HepG2 (cell line): ENCODE data around the gene HTRA3. TPM values are rescaled to one million over a fixed set of nuclear protein-coding genes. Genes with fewer than 3 reads are reported as not detected.

Experiments
- ATAC-seq: fragments of 200-7000 bp; cut with Tn5 transposase; 3 replicates; pipeline ENCODE4 v1.9.1; 2020; ENCODE audit warnings: mild to moderate bottlenecking, moderate library complexity
- BruUV-seq: library from RNA; stranded (reverse); fragments of 400-500 nt; replicated peaks from 2 replicates; lab custom pipeline; 2021; lab: Mats Ljungman, UMichigan
- CTCF ChIA-PET: fragments of 300-600 bp; formaldehyde crosslinking; extraction: SDS; loops from one replicate; lab custom pipeline; 2021; ENCODE audit warnings: low total read pairs, inconsistent platforms, low intra/inter-chr PET ratio; lab: Yijun Ruan, JAX
- POLR2A ChIA-PET: fragments of 350-600 bp; sonication (Branson Sonifier 250); formaldehyde crosslinking; loops from one replicate; lab custom pipeline; 2020; ENCODE audit warnings: antibody characterized with exemption, inconsistent platforms; lab: Yijun Ruan, JAX
- DNase-seq: peaks from one replicate; pipeline ENCODE4 v3.0.0-alpha.2; 2015; ENCODE audit warnings: low spot score
- FAIRE-seq: peaks from 3 replicates; lab custom pipeline; 2011; peaks lifted over from hg19 to GRCh38; lab: Jason Lieb, UNC
- H2AFZ ChIP-seq: one replicate; pipeline ENCODE4 v1.6.1; 2011; ENCODE audit warnings: low read length, inconsistent platforms
- H3K27ac ChIP-seq: fragments of 300-600 bp; 3 replicates; pipeline ENCODE4 v1.8.0; 2011; ENCODE audit warnings: mixed run types, mild to moderate bottlenecking, mixed read lengths, low read length, inconsistent platforms; ENCODE audit not compliant: insufficient read depth; ENCODE audit errors: extremely low read length
- H3K27me3 ChIP-seq, 2 experiments: fragments of 200-600 bp in 1 of 2; 2 replicates in 1 of 2; 3 replicates in 1 of 2; pipeline versions ENCODE4 v1.6.0 to v1.8.0; 2011; ENCODE audit warnings: low read length in 2 of 2, mild to moderate bottlenecking in 2 of 2, moderate library complexity in 2 of 2, inconsistent platforms in 1 of 2; ENCODE audit not compliant: insufficient read depth in 2 of 2, control insufficient read depth in 1 of 2
- H3K36me3 ChIP-seq, 2 experiments: fragments of 200-600 bp in 1 of 2; replicated peaks in 1 of 2; 2 replicates in 1 of 2; 3 replicates in 1 of 2; pipeline versions ENCODE4 v1.5.1 to v1.8.0; 2011; ENCODE audit warnings: low read length in 2 of 2, inconsistent platforms in 1 of 2; ENCODE audit not compliant: insufficient read depth in 2 of 2, control insufficient read depth in 1 of 2
- H3K4me1 ChIP-seq: 2 replicates; pipeline ENCODE4 v1.5.1; 2012; ENCODE audit warnings: low read length, inconsistent platforms; ENCODE audit not compliant: insufficient read depth
- H3K4me2 ChIP-seq: 2 replicates; pipeline ENCODE4 v1.6.0; 2011; ENCODE audit warnings: low read depth, low read length, inconsistent platforms
- H3K4me3 ChIP-seq, 3 experiments: fragments of 200-600 bp in 1 of 3; sonication (generic), shearing (Covaris generic) in 1 of 3; replicated peaks in 1 of 3; 2 replicates each; pipeline ENCODE4 v1.5.1; 2011 to 2016; ENCODE audit warnings: low read length in 3 of 3, inconsistent platforms in 2 of 3, low read depth in 2 of 3, mild to moderate bottlenecking in 2 of 3, control low read depth in 1 of 3, mixed read lengths in 1 of 3; ENCODE audit not compliant: insufficient read depth in 1 of 3
- H3K79me2 ChIP-seq: one replicate; pipeline ENCODE4 v1.6.1; 2011; ENCODE audit warnings: low read length, inconsistent platforms; ENCODE audit not compliant: insufficient read depth
- H3K9ac ChIP-seq: 2 replicates; pipeline ENCODE4 v1.6.0; 2011; ENCODE audit warnings: mild to moderate bottlenecking, low read depth, low read length, inconsistent platforms; ENCODE audit not compliant: insufficient read depth
- H3K9me3 ChIP-seq: 2 replicates; pipeline ENCODE4 v1.5.1; 2012; ENCODE audit warnings: mild to moderate bottlenecking, low read length
- H4K20me1 ChIP-seq: 2 replicates; pipeline ENCODE4 v1.6.0; 2011; ENCODE audit warnings: inconsistent platforms, mild to moderate bottlenecking, low read length, moderate library complexity; ENCODE audit not compliant: insufficient read depth
- HCFC1 ChIP-seq: fragments of 150-350 bp; IDR thresholded peaks from 2 replicates; pipeline ENCODE4 v1.6.1; 2014; ENCODE audit warnings: low read depth, low read length
- NFE2L1 ChIP-seq: sonication (generic); formaldehyde crosslinking; IDR thresholded peaks from 2 replicates; pipeline ENCODE4 v1.4.0; 2020; ENCODE audit warnings: missing genetic modification reagents, mild to moderate bottlenecking, borderline replicate concordance
- ZNF329 ChIP-seq: sonication (generic); formaldehyde crosslinking; IDR thresholded peaks from 2 replicates; pipeline ENCODE4 v1.9.0; 2021; ENCODE audit warnings: low read depth, mild to moderate bottlenecking, missing genetic modification reagents
- ZNF382 ChIP-seq: sonication (generic); formaldehyde crosslinking; IDR thresholded peaks from 2 replicates; pipeline ENCODE4 v1.5.0; 2020; ENCODE audit warnings: missing genetic modification reagents, mild to moderate bottlenecking, borderline replicate concordance
- ZNF460 ChIP-seq: sonication (generic); formaldehyde crosslinking; IDR thresholded peaks from 2 replicates; pipeline ENCODE4 v1.5.1; 2020; ENCODE audit warnings: missing genetic modification reagents, mild to moderate bottlenecking, borderline replicate concordance
- WGBS: methylation state at CpG from one replicate; pipeline ENCODE4 v1.1.6; 2017; ENCODE audit warnings: low lambda C conversion rate; 5-methylcytosine and 5-hydroxymethylcytosine counted together
- in situ Hi-C: cut with HindIII; loops from 2 replicates; pipeline ENCODE4 v1.10.0; 2017; ENCODE audit warnings: low pct_unique_long_range_greater_than_20kb; ENCODE audit not compliant: extremely low pct_ligation_motif_present
- intact Hi-C: fragments of 100-400 bp; cut with micrococcal nuclease; formaldehyde crosslinking; loops from one replicate; pipeline ENCODE4 v1.10.0; 2022; ENCODE audit not compliant: unreplicated experiment
- polyA plus RNA-seq, 8 experiments: library from polyadenylated mRNA; depleted of rRNA in 3 of 8; stranded (reverse) in 7 of 8; unstranded in 1 of 8; fragments of >200 nt; fragmentation: Illumina TruSeq in 4 of 8; extraction: Trizol in 4 of 8; gene quantifications; 2 replicates each; pipeline versions ENCODE4 v1.2.1 to v1.2.3, GENCODE V29; 2011 to 2016; ENCODE audit warnings: low read depth in 4 of 8, missing spikeins in 1 of 8, mixed read lengths in 1 of 8; ENCODE audit not compliant: insufficient read depth in 1 of 8
- total RNA-seq, 5 experiments: library from RNA; depleted of rRNA; stranded (reverse); fragments of >200 nt; fragmentation: Illumina TruSeq; extraction: Trizol; gene quantifications; 2 replicates each; pipeline ENCODE4 v1.2.3, GENCODE V29; 2016; ENCODE audit warnings: low read depth in 1 of 5
- TF ChIP-seq, protein P1 (sequence below): sonication (generic); formaldehyde crosslinking; IDR thresholded peaks from 2 replicates; pipeline ENCODE4 v1.8.1; 2023; ENCODE audit warnings: mild to moderate bottlenecking, moderate library complexity, missing genetic modification reagents
- TF ChIP-seq, protein P2 (sequence below): sonication (generic); formaldehyde crosslinking; IDR thresholded peaks from 2 replicates; pipeline ENCODE4 v1.8.0; 2022; ENCODE audit warnings: mild to moderate bottlenecking, missing genetic modification reagents; ENCODE audit not compliant: insufficient replicate concordance

Gene HTRA3
- total and polyA plus RNA-seq, 2 of the 13 experiments (the other 11 are each of a cell fraction or from before 2014, with no cell fraction given), result 0.17 TPM; not detected in 1

DNA sequence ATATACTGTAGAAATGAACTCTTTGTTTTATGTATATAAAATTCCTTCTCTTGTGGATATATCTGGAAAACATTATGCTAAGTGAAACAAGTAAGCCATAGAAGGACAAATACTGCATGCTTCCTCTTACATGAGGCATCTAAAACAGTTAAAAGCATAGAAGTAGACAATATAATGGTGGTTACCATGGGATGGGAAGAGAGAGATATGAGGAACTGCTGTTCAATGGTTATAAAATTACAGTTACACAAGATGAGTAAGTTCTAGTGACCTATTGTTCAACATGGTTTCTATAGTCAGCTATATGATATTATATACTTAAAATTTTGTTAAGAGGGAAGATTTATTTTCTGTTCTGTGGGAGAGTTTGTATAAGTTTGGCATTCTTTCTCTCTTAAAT lies 43.4 kb downstream of the HTRA3 start (continued):
- TF ChIP-seq, protein P1, sequence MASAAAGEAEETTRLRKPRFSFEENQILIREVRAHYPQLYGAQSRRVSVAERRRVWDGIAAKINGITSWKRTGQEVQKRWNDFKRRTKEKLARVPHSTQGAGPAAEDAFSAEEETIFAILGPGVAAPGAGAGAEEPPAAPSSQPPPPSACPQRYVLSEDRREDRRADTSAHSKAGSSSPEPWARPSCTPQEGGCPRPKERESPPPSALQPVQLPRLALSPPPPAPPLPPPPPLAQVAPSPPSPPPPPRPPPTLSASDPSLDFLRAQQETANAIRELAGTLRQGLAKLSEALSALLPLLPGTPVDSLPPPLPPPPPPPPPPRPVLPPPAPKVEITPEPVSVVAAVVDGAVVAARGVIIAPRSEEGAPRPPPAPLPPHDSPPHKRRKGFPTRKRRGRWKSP, result no peak
- TF ChIP-seq ZNF382 (no peak), ZNF329 (CRISPR knock-in tag) (no peak), ZNF460 (CRISPR knock-in tag) (no peak)

DNA sequence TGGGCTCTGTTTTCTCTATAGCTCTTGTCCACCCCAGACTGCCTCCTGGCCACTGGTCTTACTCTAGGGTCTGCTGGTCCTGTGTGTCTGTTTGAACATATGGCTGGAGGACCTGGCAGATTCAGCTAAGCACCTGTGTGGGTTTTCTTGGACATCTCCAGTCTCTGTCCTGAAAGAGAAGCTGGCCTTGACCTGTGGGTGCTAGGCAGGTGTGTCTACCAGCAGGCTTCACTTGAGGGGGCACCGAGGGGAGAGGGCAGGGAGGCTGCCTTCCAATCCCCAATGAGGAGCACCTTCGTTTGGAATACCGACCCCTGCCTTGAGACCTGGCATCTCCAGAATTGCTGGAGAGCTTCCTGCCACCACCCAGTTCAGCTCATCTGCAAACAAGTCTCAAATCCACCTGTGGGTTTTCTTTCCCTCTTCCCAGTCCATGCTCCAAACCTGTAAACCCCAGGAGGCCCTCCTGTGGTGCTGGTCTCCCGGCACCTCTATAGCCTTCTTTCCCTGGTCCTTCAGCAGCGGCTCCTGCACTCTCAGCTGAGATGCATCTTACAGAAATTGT lies 45.2 kb downstream of the HTRA3 start:
- H3K79me2 ChIP-seq, result no peaks in the 10 kb centered on the region
- H4K20me1 ChIP-seq, result no peaks in the 10 kb centered on the region
- ATAC-seq (no peak), FAIRE-seq (no peak), DNase-seq (no peak)
- H3K9me3 ChIP-seq, result no peaks in the 10 kb centered on the region
- H3K4me1 ChIP-seq, result peaks cover 17% of the 10 kb centered on the region
- no peak overlapping the region for H3K4me2 ChIP-seq
- BruUV-seq, result no TSS peak
- in situ Hi-C loops, result no loop called here
- peaks cover 1 to 53% of the 10 kb centered on the region in 2 experiments; a peak in 4 of 5 replicates for H3K27me3 ChIP-seq
- H3K27ac ChIP-seq, result no peak overlapping the region
- no peak overlapping the region for H3K4me3 ChIP-seq
- H3K36me3 ChIP-seq, result no peaks in the 10 kb centered on the region
- intact Hi-C loops, result no loop called here
- TF ChIP-seq, protein P1, result no peak
- TF ChIP-seq HCFC1, result no peak
- TF ChIP-seq, protein P2, sequence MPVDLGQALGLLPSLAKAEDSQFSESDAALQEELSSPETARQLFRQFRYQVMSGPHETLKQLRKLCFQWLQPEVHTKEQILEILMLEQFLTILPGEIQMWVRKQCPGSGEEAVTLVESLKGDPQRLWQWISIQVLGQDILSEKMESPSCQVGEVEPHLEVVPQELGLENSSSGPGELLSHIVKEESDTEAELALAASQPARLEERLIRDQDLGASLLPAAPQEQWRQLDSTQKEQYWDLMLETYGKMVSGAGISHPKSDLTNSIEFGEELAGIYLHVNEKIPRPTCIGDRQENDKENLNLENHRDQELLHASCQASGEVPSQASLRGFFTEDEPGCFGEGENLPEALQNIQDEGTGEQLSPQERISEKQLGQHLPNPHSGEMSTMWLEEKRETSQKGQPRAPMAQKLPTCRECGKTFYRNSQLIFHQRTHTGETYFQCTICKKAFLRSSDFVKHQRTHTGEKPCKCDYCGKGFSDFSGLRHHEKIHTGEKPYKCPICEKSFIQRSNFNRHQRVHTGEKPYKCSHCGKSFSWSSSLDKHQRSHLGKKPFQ (CRISPR knock-in tag), result no peak
- no peak for TF ChIP-seq NFE2L1 (CRISPR knock-in tag)
- TF ChIP-seq, all 625 proteins: peak for 0
- Histone ChIP-seq H3K9ac (no peak overlapping the region), H2AFZ (no peak overlapping the region)
- WGBS, result 38% methylated on average over 5 of the region's 5 CpGs
- ChIA-PET POLR2A (no interaction called here), CTCF (no interaction called here)
